ENCODE measurements around the gene LAIR1.

Gene LAIR1, protein sequence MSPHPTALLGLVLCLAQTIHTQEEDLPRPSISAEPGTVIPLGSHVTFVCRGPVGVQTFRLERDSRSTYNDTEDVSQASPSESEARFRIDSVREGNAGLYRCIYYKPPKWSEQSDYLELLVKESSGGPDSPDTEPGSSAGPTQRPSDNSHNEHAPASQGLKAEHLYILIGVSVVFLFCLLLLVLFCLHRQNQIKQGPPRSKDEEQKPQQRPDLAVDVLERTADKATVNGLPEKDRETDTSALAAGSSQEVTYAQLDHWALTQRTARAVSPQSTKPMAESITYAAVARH

DNA sequence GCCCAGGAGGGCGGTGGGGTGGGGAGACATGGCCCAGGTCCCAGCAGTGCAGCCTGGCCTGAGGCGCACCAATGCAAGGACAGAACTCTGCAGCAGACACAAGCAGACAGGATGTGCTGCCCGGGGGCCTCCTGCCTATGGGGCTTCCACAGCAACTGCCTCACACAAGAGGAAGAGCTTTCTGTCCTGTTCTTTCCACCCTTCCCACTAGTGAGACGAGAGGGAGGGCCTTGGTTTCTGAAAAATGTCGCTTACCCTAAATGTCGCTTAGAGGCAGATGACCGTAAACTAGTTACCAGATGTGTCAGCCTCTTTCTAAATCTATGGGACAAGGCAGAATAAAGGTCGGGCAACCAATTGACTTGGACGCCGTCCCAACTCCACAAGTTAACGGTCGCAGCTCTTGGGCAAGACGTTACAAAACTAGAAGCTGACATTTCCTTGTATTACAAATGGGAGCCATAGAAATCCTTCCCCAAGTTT, at the start of gene LAIR1:
LAIR1 (minus strand) TSS at position 157 of the 483 bp plus-strand sequence; CDS start at position 30, 127 bp downstream.
- no peak for DNase-seq (ENCODE audit: low spot score)
- in situ Hi-C loops (cut with MboI; ENCODE audit: low sequenced_read_pairs, unreplicated experiment): no loop called here
- TF ChIP-seq, protein P1, sequence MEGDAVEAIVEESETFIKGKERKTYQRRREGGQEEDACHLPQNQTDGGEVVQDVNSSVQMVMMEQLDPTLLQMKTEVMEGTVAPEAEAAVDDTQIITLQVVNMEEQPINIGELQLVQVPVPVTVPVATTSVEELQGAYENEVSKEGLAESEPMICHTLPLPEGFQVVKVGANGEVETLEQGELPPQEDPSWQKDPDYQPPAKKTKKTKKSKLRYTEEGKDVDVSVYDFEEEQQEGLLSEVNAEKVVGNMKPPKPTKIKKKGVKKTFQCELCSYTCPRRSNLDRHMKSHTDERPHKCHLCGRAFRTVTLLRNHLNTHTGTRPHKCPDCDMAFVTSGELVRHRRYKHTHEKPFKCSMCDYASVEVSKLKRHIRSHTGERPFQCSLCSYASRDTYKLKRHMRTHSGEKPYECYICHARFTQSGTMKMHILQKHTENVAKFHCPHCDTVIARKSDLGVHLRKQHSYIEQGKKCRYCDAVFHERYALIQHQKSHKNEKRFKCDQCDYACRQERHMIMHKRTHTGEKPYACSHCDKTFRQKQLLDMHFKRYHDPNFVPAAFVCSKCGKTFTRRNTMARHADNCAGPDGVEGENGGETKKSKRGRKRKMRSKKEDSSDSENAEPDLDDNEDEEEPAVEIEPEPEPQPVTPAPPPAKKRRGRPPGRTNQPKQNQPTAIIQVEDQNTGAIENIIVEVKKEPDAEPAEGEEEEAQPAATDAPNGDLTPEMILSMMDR (IDR thresholded peaks at IDR 0.05; ENCODE audit: borderline replicate concordance, control extremely low read depth, extremely low read depth, insufficient read depth, missing control alignments): no peak

DNA sequence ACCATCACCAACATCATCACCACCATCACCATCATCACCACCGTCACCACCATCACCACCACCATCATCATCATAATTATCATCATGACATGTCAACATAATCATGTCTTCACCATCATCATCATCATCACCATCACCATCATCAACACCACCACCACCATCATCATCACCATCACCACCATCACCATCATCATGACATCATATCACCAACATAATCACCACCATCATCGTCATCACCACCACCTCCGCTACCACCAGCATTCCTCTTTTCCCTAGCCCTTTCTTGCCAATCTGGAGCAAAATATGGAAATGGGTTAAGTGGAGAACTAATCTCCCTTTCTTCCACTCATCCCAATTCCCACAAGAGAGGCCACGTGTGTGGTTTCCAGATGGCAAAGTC, 49.4 kb upstream of the LAIR1 start:
- DNase-seq (ENCODE audit: low spot score): no peak
- TF ChIP-seq, protein P1 (IDR thresholded peaks at IDR 0.05; ENCODE audit: borderline replicate concordance, control extremely low read depth, extremely low read depth, insufficient read depth, missing control alignments): no peak
- in situ Hi-C loops (cut with MboI; ENCODE audit: low sequenced_read_pairs, unreplicated experiment): no loop called here

DNA sequence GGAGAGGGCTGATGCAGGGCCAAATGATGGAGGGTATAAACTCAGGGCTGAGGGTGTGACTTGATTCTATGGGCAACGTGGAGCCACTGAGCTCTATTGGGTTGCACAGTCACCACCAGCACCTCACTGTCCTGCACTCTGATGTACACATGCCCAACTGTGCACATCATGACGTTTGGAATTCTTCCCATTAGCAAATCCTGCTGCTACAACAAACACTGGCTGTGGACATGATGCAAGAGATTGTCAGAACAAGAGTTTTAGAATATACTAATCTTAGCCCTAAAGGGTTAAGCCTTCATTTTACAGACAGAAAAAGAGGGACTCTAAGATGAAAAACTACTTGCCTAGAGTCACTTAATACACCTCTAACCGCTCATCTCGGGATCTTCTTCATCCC, 48.1 kb upstream of the LAIR1 start:
- in situ Hi-C loops (cut with MboI; ENCODE audit: low sequenced_read_pairs, unreplicated experiment): no loop called here
- TF ChIP-seq, protein P1 (IDR thresholded peaks at IDR 0.05; ENCODE audit: borderline replicate concordance, control extremely low read depth, extremely low read depth, insufficient read depth, missing control alignments): no peak

DNA sequence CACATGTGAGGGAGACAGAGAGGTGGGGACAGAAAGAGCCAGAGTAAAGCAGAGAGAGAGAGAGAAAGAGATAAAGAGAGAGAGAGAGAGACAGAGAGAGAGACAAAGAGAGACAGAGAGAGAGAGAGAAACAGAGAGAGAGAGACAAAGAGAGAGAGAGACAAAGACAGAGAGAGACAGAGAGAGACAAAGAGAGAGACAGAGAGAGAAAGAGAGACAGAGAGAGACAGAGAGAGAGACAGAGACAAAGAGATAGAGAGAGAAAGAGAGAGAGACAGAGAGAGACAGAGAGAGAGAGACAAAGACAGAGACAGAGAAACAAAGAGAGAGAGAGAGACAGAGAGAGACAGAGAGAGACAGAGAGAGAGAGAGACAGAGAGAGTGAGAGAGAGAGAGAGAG, 46.3 kb upstream of the LAIR1 start:
- in situ Hi-C loops (cut with MboI; ENCODE audit: low sequenced_read_pairs, unreplicated experiment): no loop called here

More for the DNA sequence above, 48.1 kb upstream of the LAIR1 start:
- DNase-seq (ENCODE audit: low spot score): no peak

DNA sequence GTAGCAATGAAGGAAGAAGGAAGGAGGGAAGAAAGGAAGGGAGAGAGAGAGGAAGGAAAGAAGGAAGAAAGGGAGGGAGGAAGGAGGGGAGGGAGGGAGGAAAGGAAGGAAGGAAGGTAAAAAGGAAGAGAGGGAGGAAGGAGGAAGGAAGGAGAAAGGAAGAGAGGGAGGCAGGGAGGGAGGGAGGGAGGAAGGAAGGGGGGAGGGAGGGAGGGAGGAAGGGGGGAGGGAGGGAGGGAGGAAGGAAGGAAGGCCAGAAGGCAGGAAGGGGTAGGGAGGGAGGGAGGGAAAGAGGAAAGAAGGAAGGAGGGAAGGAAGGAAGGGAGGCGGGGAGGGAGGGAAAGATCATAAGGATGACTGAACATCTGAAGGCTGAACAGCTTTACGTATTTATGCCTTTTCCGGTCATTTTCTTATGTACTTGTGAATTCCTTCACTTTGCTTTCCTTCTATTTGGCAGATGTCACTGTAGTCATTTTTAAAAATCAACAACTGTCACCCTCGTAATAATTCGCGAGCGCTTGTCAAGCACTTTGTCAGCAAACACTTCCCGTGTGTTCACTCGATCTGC, 43.8 kb upstream of the LAIR1 start:
- TF ChIP-seq, protein P1 (IDR thresholded peaks at IDR 0.05; ENCODE audit: borderline replicate concordance, control extremely low read depth, extremely low read depth, insufficient read depth, missing control alignments): no peak
- in situ Hi-C loops (cut with MboI; ENCODE audit: low sequenced_read_pairs, unreplicated experiment): no loop called here
- no peak for DNase-seq (ENCODE audit: low spot score)

More for the DNA sequence above, 46.3 kb upstream of the LAIR1 start:
- no peak for DNase-seq (ENCODE audit: low spot score)
- TF ChIP-seq, protein P1 (IDR thresholded peaks at IDR 0.05; ENCODE audit: borderline replicate concordance, control extremely low read depth, extremely low read depth, insufficient read depth, missing control alignments): no peak

DNA sequence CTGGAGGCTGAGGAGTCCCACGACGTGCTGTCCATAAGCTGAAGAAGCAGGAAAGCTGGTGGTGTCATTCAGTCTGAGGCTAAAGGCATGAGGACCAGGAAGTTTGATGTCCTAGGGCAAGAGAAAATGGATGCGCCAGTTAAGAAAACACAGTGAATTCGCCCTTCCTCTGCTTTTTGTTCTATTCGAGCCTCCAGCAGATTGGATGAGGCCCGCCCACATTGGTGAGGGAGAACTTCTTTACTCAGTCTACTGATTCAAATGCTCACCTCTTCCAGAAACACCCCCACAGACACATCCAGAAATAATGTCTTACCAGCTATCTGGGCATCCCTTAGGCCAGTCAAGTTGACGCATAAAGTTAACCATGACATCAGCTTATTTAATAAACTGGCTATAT, 43.0 kb upstream of the LAIR1 start:
- no peak for DNase-seq (ENCODE audit: low spot score)
- in situ Hi-C loops (cut with MboI; ENCODE audit: low sequenced_read_pairs, unreplicated experiment): no loop called here
- TF ChIP-seq, protein P1 (IDR thresholded peaks at IDR 0.05; ENCODE audit: borderline replicate concordance, control extremely low read depth, extremely low read depth, insufficient read depth, missing control alignments): no peak
